ENCODE measurements around the gene MTA3. TPM values are rescaled to one million over a fixed set of nuclear protein-coding genes. Genes with fewer than 3 reads are reported as not detected.

The MTA3 gene
- total and polyA plus RNA-seq, 2 of the 8 experiments (the other 6 are each of a cell fraction or from before 2014, with no cell fraction given) = 125 to 184 TPM

- TF ChIP-seq KDM4A (IDR thresholded peaks at IDR 0.05; ENCODE audit: low read depth, low read length, severe bottlenecking) = no peak
- TF ChIP-seq, protein P1, sequence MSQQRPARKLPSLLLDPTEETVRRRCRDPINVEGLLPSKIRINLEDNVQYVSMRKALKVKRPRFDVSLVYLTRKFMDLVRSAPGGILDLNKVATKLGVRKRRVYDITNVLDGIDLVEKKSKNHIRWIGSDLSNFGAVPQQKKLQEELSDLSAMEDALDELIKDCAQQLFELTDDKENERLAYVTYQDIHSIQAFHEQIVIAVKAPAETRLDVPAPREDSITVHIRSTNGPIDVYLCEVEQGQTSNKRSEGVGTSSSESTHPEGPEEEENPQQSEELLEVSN (IDR thresholded peaks at IDR 0.05) = no peak
Observed at GRCh38 chr2:42758751-42759150, 190.3 kb downstream of the MTA3 start (continued).

Data from H1 (cell line).